NCI-H226 (cell line): Measurements from ENCODE around the gene NME4.
"Not testable (repeated sequence)": the region's sequence is repeated elsewhere in the genome, so short reads cannot be mapped to it uniquely, and the experiment has no call there.

Experiments used
- DNase-seq: peaks from one replicate; pipeline ENCODE4 v3.0.0-alpha.2; 2015

The NME4 gene

GRCh38 chr16:397135-397661, at the start of gene NME4:
Gene NME4, plus strand, starts transcription at chr16:397199. Its CDS starts 24 bp downstream, at chr16:397223.
- peak; percentile 49 for DNase-seq

- no peak for DNase-seq
These were observed 49.8 kb upstream of the NME4 start for GRCh38 chr16:347203-347602.

GRCh38 chr16:348495-348894, 48.5 kb upstream of the NME4 start:
- DNase-seq, result not testable (repeated sequence)

DNA sequence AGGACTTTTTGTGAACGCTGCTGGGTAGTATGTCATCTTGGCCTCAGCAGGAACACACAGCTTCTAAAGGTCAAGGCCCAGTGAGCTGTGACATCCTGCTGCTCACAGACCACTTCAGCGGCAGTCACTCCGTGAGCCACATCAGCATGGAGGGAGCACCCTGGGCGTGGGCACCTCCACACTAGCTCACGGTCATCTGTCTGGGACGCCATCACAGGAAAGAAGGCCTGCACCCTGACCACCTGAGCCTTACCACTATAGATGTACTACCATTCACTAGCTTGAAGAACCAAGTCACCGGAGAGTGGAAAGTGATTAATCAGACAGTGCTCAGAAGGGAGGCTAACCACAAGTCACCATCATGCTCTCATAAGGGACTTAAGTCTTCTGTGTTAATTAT, 47.8 kb upstream of the NME4 start:
- no peak for DNase-seq

DNA sequence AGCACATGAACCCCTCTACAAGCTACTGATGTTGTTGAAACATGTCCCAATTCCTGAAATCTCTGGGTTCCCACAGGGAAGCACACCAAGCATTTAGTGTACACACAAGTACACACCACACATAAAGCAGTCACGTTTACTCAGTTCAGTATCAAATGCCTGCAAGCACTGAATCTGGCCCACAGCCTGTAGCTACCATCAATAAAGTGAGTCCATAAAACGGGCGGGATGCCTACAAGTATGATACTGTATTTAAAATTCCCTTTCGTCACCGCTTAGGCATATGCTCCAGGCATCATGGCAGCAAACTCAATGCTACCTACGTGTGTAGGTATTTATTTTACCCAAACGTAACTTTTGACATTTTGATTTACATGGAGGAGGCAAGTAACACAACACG, 46.8 kb upstream of the NME4 start:
- no peak for DNase-seq

GRCh38 chr16:351804-352520, 45.0 kb upstream of the NME4 start:
- no peak for DNase-seq

GRCh38 chr16:352547-353403, 44.2 kb upstream of the NME4 start, which contains the start of gene AXIN1:
Gene AXIN1, minus strand, starts transcription at chr16:352723. Its CDS starts 5,698 bp downstream, at chr16:347025.
- DNase-seq, result peak; percentile 89

- DNase-seq, result no peak
These were observed 43.4 kb upstream of the NME4 start for GRCh38 chr16:353404-354290.

DNA sequence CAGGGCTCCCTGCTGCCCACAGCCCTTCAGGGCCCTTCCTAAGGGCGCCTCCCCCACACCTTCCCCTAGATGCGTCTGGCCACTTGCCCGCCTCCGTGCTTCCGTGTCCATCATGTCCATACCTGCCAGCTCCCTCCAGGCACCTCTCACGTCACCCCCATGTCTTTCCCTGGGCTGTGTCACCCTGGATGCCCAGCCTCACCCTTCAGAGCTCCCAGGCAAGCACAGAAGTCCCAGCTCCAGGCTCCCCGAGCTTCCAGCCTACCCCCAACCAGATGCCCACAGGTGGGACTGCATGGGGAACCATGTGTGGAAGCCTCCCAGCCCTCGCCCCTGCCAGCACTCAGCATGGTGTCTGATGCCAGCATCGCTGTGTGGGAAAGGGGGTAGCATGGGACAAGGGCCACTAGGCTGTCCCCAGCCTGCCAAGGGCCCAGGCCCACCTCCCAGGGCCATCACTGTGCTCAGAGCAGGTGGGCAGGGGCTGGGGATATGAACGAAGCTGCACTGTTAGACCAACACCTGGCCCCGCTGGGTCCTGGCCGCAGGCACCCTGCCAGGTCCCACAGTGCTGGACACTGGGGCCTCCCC, 42.6 kb upstream of the NME4 start:
- no peak for DNase-seq

- no peak for DNase-seq
These were observed 42.0 kb upstream of the NME4 start for GRCh38 chr16:354971-355461.

DNA sequence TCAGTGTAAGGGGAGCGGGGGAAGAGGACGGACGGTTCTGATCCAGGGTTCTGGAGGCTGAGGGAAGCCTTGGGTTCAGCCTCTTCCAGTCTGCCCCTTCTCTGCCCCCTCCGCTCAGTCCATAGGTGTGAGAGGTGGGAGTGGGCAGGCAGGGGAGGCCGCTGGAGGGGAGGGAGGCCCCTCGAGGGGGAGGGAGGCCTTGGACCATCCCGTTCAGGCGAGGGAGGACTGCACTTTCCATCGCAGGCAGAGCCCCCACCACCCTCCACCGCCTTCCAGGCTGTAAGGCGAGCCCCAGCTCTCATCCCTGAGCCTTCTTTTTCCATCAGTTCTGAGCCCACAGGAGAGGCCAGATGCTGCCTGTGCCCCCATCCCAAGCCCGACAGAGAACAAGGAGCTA, 40.3 kb upstream of the NME4 start:
- DNase-seq, result no peak

DNA sequence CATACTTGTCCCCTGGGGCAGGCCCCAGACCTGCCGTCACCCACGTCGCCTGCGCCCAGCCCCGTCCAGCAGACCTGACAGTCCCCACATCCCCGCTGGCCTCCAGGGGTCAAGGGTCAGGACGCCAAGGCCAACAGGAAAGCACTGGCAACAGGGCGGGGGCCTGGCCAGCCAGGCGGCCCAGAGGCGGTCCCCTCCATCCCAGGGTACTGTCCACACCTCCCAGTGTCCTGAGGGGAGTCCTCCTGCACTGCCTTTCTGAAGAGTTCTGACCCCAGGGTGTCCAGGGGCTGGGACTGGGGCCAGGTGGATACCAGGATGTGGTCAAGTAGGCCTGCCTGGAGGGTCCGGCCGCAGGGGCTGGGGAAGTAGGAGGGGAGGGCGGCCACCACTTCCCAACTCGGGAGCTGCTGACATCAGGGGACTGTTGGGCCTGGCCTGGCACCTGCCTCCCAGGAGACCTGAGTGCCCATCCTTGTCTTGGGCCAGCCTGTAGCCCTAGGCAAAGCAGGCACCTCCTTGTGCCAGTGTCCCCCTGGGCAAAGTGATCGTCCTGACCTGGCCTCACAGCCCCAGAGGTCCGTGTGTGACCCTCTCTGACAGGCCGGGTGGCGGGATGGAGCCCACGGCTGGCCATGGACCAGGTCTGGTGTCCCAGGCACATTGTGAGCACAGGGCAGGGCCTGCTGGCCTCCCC, 37.8 kb upstream of the NME4 start:
- no peak for DNase-seq

DNA sequence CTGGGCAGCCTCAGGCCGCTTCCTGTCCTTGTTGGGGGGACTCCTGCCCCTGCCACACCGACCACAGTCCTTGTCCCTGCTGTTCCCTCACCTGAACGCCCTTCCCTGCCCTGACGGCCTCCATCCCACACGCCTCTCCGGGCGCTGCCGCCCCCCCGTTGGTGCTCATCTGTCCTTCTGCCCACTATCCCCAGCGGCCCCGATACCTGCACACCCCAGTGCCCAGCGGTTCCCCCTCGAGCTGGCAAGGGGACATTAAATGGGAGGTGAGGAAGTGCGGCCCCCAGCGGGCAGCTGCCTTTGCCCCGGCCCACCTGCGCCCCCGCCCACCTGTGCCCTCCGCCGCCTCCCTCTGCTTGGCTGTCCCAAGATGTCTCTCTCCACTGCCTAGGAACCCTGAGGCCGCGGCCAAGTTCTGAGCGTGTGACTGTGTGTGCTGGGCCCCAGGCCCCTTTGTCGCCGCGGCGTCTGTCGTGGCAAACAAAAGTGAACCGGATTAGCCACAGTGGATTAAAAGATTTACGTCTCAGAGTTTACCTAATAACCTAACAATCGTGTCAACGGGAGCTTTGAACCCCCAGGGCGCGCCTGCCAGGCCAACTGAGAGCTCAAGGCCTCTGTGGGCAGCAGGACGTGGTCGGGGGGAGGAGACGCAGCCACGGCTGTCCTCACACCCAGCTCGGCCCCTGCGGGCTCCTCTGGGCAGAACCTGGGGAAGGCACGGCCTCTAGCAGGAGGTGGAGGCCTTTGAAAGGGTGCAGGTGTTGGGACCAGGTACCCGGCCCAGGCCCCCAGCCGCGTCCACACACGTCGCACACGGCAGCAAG, 36.9 kb upstream of the NME4 start:
- no peak for DNase-seq

DNA sequence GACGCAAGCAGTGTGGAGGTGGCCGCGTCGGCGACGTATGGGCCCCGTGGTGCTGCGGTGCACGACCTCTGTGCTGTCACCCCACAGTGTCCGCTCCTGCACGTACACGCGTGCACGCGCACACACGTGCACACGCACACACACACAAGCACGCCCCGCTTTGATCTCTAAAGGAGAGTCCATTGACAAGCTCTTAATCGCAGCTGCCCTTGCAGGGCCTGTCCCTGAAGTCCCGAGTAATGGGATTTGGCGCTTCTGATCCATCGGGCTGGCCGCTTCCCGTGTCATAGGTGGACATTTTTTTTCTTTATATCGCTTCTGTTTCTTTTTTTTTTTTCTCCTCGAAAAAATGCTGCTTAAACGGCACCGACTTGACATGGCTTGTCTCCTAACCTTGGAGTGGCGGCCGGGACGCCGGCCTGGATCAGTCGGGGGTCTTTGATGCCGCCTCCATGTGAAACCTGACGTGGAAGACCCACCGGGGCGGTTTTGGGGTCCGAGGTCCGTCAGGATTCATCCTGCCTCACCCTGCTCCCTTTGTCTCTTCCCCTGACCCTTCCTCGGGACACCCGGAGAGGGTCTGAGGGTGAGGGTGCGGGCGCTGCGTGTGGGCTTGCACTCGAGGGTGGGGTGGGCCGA, 36.2 kb upstream of the NME4 start:
- no peak for DNase-seq

DNA sequence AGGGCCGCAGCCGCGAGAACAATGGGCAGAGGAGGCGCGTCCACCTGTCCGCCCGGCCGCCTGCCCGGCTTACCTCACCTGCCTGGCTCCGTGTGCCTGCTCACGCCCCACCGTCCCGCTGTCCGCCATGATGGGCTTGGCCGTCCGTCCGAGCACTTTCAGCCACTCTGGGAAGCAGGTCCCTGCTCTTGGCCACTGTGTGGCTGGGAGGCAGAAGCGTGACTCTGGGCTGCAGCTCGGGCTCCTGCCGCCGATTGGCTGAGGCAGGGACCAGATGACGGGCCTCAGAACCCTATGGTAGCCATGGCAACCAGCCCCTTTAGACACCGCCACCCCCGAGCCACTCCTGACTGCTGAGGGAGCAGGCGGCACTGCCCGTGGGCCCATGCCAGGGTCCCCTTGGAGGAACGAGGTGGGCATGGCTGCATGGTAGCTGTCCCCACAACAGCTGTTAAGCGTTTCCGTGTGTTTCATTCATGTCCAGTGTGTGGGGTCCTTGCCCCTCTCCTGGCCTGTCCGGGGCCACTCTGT, 35.6 kb upstream of the NME4 start:
- DNase-seq, result no peak

DNA sequence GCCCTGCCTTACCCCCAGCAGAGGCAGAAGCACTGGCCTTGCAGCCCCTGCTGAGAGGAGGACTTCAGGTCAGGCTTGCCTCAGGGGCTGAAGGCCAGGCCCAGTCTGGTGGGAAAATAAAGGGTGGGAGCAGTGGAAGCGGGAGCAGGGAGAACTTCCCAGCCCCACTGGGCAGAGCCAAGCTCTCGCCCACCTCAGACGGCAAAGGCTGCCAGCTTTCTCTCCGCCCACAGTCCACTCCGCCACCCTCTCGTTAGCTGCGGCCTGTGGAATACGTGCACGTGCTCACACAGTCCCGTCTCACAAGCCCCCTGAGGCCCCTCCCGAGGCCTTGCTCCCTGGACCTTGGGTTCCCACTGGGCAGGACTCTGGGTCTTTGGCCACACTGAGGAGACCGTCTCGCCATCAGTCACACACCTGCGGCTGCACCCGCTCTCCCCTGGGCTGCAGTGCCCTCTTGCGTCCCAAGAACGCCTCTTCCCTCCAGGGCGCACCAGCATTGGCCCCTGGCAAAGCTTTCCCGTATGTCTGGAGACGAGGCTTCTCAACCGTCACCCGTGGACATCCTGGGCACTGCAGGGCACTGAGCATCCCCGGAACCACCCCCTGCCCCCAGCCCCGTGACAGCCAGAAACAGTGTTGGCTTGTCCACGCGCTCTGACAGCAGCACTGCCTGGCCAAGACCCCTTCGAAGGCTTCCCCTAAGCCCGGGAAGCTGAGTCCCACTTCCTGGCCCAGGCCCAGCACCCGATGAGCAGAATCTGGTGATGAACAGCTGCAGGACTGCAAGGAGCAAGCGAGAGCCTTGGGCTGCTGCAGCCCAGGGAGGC, 34.9 kb upstream of the NME4 start:
- DNase-seq, result peak; percentile 44

DNA sequence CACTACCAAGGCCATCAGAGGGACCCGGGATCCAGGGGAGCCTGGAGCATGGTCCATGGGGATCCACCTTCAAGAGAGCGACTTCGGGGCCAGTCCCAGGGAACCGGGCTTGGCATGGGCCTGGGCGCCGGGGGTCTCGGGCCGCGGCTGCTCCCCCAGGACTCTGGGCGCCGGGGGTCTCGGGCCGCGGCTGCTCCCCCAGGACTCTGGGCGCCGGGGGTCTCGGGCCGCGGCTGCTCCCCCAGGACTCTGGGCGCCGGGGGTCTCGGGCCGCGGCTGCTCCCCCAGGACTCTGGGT, 34.3 kb upstream of the NME4 start:
- not testable (repeated sequence) for DNase-seq

GRCh38 chr16:363110-363765, 33.8 kb upstream of the NME4 start:
- DNase-seq, result no peak
